ENCODE data around the gene ANO3. TPM values are rescaled to one million over a fixed set of nuclear protein-coding genes. Genes with fewer than 3 reads are reported as not detected.

The ANO3 gene
- total and polyA plus RNA-seq, 4 experiments from 2014 or later, result not detected

DNA sequence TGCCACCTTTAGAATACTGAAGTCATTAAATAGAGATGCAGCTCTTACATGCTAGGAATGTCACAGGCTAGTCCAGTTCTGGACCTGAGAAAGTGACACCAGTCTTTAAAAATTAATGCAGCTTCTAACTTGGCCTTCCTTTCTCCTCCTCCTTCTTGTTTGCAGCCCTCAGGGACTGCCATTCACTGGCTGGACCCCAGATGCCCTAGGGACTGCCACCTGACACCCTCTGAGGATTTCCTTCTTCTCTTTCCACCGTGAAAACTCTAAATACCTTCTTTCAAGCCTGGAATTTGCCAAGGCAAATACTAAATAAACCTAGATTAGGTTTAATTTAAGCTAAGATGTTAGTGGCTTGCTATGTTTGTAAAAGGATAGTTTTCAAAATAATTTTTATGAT, 161.7 kb downstream of the ANO3 start:
- no peaks in the 10 kb centered on the region for H3K9me3 ChIP-seq (ENCODE audit: control insufficient read depth in 1 of 2, low read length in 2 of 2)
- no peaks in the 10 kb centered on the region for H3K27me3 ChIP-seq (ENCODE audit: insufficient read depth, low read length)
- POLR2A ChIA-PET (ENCODE audit: partially characterized antibody), result no interaction called here
- Mint-ChIP-seq H3K4me3 (no peak overlapping the region), H3K27me3 (no peaks in the 10 kb centered on the region), H3K27ac (no peak overlapping the region), H3K36me3 (no peaks in the 10 kb centered on the region), H3K4me1 (no peaks in the 10 kb centered on the region), H3K9me3 (peaks cover 0 to 11% (median 6%) of the 10 kb centered on the region in 8 donors)
- no peak overlapping the region for H3K4me3 ChIP-seq (ENCODE audit: low read length in 2 of 2)
- H3K27ac ChIP-seq (ENCODE audit: low read depth, low read length), result no peak overlapping the region
- no peak for DNase-seq
- intact Hi-C loops (cut with micrococcal nuclease), result no loop called here
- H3K36me3 ChIP-seq (ENCODE audit: insufficient read depth, low read length), result no peaks in the 10 kb centered on the region
- CTCF ChIA-PET (ENCODE audit: partially characterized antibody), result no interaction called here
- H3K4me1 ChIP-seq (ENCODE audit: insufficient read depth, low read length), result no peaks in the 10 kb centered on the region

DNA sequence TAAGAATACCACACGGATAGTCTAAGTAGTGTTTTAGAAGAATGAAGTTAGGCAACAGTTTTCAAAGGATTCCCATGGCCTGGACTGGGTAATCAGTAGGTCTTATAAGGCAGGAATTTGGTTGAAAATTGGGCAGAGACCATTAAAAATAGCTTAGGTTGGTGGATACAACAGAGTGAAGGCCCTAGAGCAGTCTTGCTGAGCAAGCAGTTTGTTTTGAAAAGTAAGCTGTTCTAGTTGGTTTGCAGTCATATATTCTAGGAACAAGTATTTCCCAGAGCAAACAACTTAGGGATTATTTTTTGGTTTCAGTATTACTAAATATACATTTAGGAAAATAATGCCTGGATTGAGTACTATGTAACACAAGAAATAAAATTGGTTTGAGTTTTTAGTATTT, 175.3 kb downstream of the ANO3 start:
- H3K36me3 ChIP-seq (ENCODE audit: insufficient read depth, low read length), result no peaks in the 10 kb centered on the region
- Mint-ChIP-seq H3K36me3 (no peaks in the 10 kb centered on the region), H3K4me1 (no peaks in the 10 kb centered on the region), H3K9me3 (peaks cover 3 to 19% (median 8%) of the 10 kb centered on the region in 8 donors), H3K27me3 (no peaks in the 10 kb centered on the region), H3K4me3 (no peak overlapping the region), H3K27ac (no peak overlapping the region)
- H3K9me3 ChIP-seq (ENCODE audit: control insufficient read depth in 1 of 2, low read length in 2 of 2), result no peaks in the 10 kb centered on the region
- no peak for DNase-seq
- H3K4me3 ChIP-seq (ENCODE audit: low read length in 2 of 2), result no peak overlapping the region
- ChIA-PET CTCF (ENCODE audit: partially characterized antibody) (no interaction called here), POLR2A (ENCODE audit: partially characterized antibody) (no interaction called here)
- H3K4me1 ChIP-seq (ENCODE audit: insufficient read depth, low read length), result no peaks in the 10 kb centered on the region
- intact Hi-C loops (cut with micrococcal nuclease), result no loop called here
- H3K27ac ChIP-seq (ENCODE audit: low read depth, low read length), result no peak overlapping the region
- no peaks in the 10 kb centered on the region for H3K27me3 ChIP-seq (ENCODE audit: insufficient read depth, low read length)

DNA sequence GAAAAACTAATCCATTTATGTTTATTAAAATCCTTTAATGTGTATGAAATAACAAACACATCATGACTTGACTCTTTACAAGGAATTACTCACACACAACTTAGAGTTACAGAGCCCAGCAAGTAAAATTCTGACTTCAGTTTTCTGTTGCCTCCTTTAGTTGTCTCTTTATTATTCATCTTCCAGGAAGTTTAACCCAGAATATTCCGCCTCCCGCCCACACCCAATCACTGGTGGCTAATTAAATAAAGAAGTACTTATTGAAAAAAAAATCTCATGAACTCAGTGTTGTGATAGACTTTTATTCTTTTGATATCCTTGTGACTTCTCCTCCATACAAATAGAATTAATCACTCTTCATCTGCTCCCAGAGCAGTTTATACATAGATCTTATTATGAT, 178.2 kb downstream of the ANO3 start:
- no peak for DNase-seq
- Histone ChIP-seq H3K9me3 (ENCODE audit: control insufficient read depth in 1 of 2, low read length in 2 of 2) (no peaks in the 10 kb centered on the region), H3K27me3 (ENCODE audit: insufficient read depth, low read length) (no peaks in the 10 kb centered on the region), H3K27ac (ENCODE audit: low read depth, low read length) (no peak overlapping the region), H3K36me3 (ENCODE audit: insufficient read depth, low read length) (no peaks in the 10 kb centered on the region), H3K4me1 (ENCODE audit: insufficient read depth, low read length) (no peaks in the 10 kb centered on the region), H3K4me3 (ENCODE audit: low read length in 2 of 2) (no peak overlapping the region)
- no peaks in the 10 kb centered on the region for H3K4me1 Mint-ChIP-seq
- intact Hi-C loops (cut with micrococcal nuclease), result no loop called here
- no peak overlapping the region for H3K27ac Mint-ChIP-seq
- H3K36me3 Mint-ChIP-seq, result no peaks in the 10 kb centered on the region
- peaks cover 3 to 12% (median 8%) of the 10 kb centered on the region in 8 donors for H3K9me3 Mint-ChIP-seq
- no peaks in the 10 kb centered on the region for H3K27me3 Mint-ChIP-seq
- ChIA-PET POLR2A (ENCODE audit: partially characterized antibody) (no interaction called here), CTCF (ENCODE audit: partially characterized antibody) (no interaction called here)
- no peak overlapping the region for H3K4me3 Mint-ChIP-seq

DNA sequence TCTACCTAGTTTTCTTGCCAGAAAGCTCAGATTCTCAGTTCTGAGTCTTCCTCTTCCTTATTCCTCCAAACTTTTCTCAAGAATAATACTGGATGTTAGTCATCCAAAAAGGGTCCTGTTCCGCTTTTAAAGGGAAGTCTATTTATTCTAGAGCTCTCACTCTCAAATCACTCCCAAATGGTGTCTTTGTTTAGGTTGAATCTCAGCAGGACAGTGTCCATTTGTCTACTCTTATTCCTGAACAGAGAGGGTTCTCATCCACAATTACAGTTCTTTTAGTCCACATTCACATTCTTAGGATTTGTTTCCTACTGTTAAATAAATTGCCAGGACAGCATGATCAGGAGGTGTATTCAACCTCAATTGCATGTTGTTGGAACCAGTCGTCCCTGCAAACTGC, 178.8 kb downstream of the ANO3 start:
- Histone ChIP-seq H3K27me3 (ENCODE audit: insufficient read depth, low read length) (no peaks in the 10 kb centered on the region), H3K4me1 (ENCODE audit: insufficient read depth, low read length) (no peaks in the 10 kb centered on the region), H3K36me3 (ENCODE audit: insufficient read depth, low read length) (no peaks in the 10 kb centered on the region), H3K9me3 (ENCODE audit: control insufficient read depth in 1 of 2, low read length in 2 of 2) (no peaks in the 10 kb centered on the region), H3K27ac (ENCODE audit: low read depth, low read length) (no peak overlapping the region), H3K4me3 (ENCODE audit: low read length in 2 of 2) (no peak overlapping the region)
- Mint-ChIP-seq H3K36me3 (no peaks in the 10 kb centered on the region), H3K27me3 (no peaks in the 10 kb centered on the region), H3K9me3 (peaks cover 3 to 9% (median 7%) of the 10 kb centered on the region in 8 donors), H3K4me1 (no peaks in the 10 kb centered on the region), H3K4me3 (no peak overlapping the region), H3K27ac (no peak overlapping the region)
- DNase-seq, result no peak
- intact Hi-C loops (cut with micrococcal nuclease), result no loop called here
- ChIA-PET CTCF (ENCODE audit: partially characterized antibody) (no interaction called here), POLR2A (ENCODE audit: partially characterized antibody) (no interaction called here)

DNA sequence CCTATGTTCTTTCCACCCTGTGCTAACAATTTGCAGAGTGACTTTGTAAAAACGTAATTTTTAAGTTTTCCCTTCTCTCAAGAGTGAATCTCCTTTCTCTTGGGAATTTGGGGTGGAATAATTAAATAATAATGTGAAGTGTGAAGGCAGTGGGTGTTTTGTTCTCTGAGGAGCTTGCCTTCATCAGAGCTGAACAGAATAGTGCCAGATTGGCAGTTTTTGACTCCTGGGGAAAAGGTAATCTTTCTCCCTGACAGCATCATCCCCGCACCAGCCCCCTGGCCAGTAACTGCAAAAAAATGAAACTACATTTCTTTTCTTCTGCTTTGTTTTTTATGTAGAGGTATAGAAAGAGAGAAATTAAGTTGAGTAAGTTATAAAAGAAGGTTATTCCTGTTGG, 180.3 kb downstream of the ANO3 start:
- no peak for DNase-seq
- Histone ChIP-seq H3K4me3 (ENCODE audit: low read length in 2 of 2) (no peak overlapping the region), H3K9me3 (ENCODE audit: control insufficient read depth in 1 of 2, low read length in 2 of 2) (no peaks in the 10 kb centered on the region), H3K27ac (ENCODE audit: low read depth, low read length) (no peak overlapping the region), H3K4me1 (ENCODE audit: insufficient read depth, low read length) (no peaks in the 10 kb centered on the region), H3K27me3 (ENCODE audit: insufficient read depth, low read length) (no peaks in the 10 kb centered on the region), H3K36me3 (ENCODE audit: insufficient read depth, low read length) (no peaks in the 10 kb centered on the region)
- Mint-ChIP-seq H3K36me3 (no peaks in the 10 kb centered on the region), H3K27me3 (no peaks in the 10 kb centered on the region), H3K27ac (no peak overlapping the region), H3K9me3 (peaks cover 3 to 10% (median 6%) of the 10 kb centered on the region in 8 donors), H3K4me3 (no peak overlapping the region), H3K4me1 (no peaks in the 10 kb centered on the region)
- POLR2A ChIA-PET (ENCODE audit: partially characterized antibody), result no interaction called here
- intact Hi-C loops (cut with micrococcal nuclease), result no loop called here
- CTCF ChIA-PET (ENCODE audit: partially characterized antibody), result no interaction called here

DNA sequence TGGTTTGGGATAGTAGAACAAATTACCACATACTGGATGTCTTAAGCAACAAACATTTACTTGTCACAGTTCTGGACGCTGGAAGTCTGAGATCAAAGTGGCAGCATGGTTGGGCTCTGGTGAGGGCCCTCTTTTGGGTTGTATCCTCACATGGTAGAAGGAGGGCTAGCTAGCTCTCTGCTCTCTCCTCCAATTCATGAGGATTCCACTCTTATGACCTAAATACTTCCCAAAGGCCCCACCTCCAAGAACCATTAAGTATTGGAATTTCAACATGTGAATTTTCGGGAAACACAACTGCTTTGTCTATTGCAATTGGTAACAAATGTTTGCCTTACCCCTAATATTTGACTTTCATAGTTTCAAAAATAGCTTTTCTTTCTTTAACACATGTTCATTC, 187.5 kb downstream of the ANO3 start:
- Histone ChIP-seq H3K27me3 (ENCODE audit: insufficient read depth, low read length) (no peaks in the 10 kb centered on the region), H3K27ac (ENCODE audit: low read depth, low read length) (no peak overlapping the region), H3K4me1 (ENCODE audit: insufficient read depth, low read length) (no peaks in the 10 kb centered on the region), H3K9me3 (ENCODE audit: control insufficient read depth in 1 of 2, low read length in 2 of 2) (no peaks in the 10 kb centered on the region), H3K4me3 (ENCODE audit: low read length in 2 of 2) (no peak overlapping the region), H3K36me3 (ENCODE audit: insufficient read depth, low read length) (no peaks in the 10 kb centered on the region)
- H3K36me3 Mint-ChIP-seq, result no peaks in the 10 kb centered on the region
- no peak overlapping the region for H3K4me3 Mint-ChIP-seq
- CTCF ChIA-PET (ENCODE audit: partially characterized antibody), result no interaction called here
- no peaks in the 10 kb centered on the region for H3K27me3 Mint-ChIP-seq
- H3K4me1 Mint-ChIP-seq, result no peaks in the 10 kb centered on the region
- peaks cover 0 to 9% (median 4%) of the 10 kb centered on the region in 8 donors for H3K9me3 Mint-ChIP-seq
- intact Hi-C loops (cut with micrococcal nuclease), result no loop called here
- POLR2A ChIA-PET (ENCODE audit: partially characterized antibody), result no interaction called here
- H3K27ac Mint-ChIP-seq, result no peak overlapping the region
- no peak for DNase-seq

DNA sequence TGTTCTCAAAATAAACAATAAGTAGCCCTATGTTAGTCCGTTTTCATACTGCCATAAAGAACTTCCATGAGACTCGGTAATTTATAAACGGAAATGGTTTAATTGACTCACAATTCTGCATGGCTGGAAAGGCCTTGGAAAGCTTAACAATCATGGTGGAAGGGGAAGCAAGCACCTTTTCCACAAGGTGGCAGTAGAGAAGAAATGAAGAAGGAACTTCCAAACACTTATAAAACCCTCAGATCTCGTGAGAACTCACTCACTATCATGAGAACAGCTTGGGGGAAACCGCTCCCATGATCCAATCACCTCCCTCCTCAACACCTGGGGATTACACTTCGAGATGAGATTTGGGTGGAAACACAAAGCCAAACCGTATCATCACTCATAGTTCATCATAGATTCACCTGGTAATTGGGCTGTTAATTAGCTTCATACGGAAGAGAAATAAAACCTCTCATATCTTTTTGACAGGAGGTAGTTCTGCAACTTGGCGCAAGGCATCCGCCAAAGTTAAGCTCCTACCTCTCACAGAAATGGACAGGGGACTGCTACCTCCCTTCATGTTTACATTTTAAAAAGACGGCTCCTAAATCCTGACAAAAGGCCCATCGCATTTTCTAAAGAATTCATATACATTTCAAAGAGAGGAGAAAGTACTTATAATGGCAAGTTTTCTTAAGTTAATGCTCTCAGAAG, 191.1 kb downstream of the ANO3 start:
- intact Hi-C loops (cut with micrococcal nuclease), result no loop called here
- no peaks in the 10 kb centered on the region for H3K9me3 ChIP-seq (ENCODE audit: control insufficient read depth in 1 of 2, low read length in 2 of 2)
- CTCF ChIA-PET (ENCODE audit: partially characterized antibody), result no interaction called here
- no peak overlapping the region for H3K4me3 ChIP-seq (ENCODE audit: low read length in 2 of 2)
- H3K27ac Mint-ChIP-seq, result no peak overlapping the region
- no peak overlapping the region for H3K27ac ChIP-seq (ENCODE audit: low read depth, low read length)
- peaks cover 0 to 11% (median 5%) of the 10 kb centered on the region in 8 donors for H3K9me3 Mint-ChIP-seq
- no peaks in the 10 kb centered on the region for H3K4me1 ChIP-seq (ENCODE audit: insufficient read depth, low read length)
- no peaks in the 10 kb centered on the region for H3K27me3 Mint-ChIP-seq
- no peaks in the 10 kb centered on the region for H3K36me3 Mint-ChIP-seq
- no peaks in the 10 kb centered on the region for H3K4me1 Mint-ChIP-seq
- H3K36me3 ChIP-seq (ENCODE audit: insufficient read depth, low read length), result no peaks in the 10 kb centered on the region
- H3K4me3 Mint-ChIP-seq, result no peak overlapping the region
- POLR2A ChIA-PET (ENCODE audit: partially characterized antibody), result no interaction called here
- no peaks in the 10 kb centered on the region for H3K27me3 ChIP-seq (ENCODE audit: insufficient read depth, low read length)
- DNase-seq, result no peak

DNA sequence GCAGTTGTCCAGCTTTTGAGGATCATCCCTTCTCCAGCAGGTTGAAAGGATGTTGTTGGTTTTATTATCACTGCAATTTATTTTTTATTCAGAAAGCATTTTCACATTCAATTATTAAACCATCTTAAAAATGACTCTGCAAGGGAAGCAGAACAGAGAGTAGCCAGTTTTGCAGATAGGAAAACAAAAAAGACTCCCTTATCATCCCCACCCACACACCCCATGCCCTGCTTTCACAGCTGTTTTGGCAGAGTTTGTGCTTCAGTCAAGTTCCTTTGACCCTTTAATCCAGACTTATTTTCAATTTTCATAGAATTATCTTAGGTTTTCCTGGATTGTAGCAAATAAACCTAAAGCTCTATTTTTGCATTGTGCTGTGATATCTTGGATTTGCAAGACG, 195.8 kb downstream of the ANO3 start:
- Mint-ChIP-seq H3K36me3 (no peaks in the 10 kb centered on the region), H3K9me3 (peaks cover 0 to 8% (median 4%) of the 10 kb centered on the region in 8 donors), H3K4me3 (no peak overlapping the region), H3K4me1 (no peaks in the 10 kb centered on the region), H3K27me3 (no peaks in the 10 kb centered on the region), H3K27ac (no peak overlapping the region)
- H3K36me3 ChIP-seq (ENCODE audit: insufficient read depth, low read length), result no peaks in the 10 kb centered on the region
- H3K9me3 ChIP-seq (ENCODE audit: control insufficient read depth in 1 of 2, low read length in 2 of 2), result no peaks in the 10 kb centered on the region
- intact Hi-C loops (cut with micrococcal nuclease), result no loop called here
- no peaks in the 10 kb centered on the region for H3K27me3 ChIP-seq (ENCODE audit: insufficient read depth, low read length)
- POLR2A ChIA-PET (ENCODE audit: partially characterized antibody), result no interaction called here
- CTCF ChIA-PET (ENCODE audit: partially characterized antibody), result no interaction called here
- H3K4me1 ChIP-seq (ENCODE audit: insufficient read depth, low read length), result no peaks in the 10 kb centered on the region
- DNase-seq, result no peak
- no peak overlapping the region for H3K27ac ChIP-seq (ENCODE audit: low read depth, low read length)
- H3K4me3 ChIP-seq (ENCODE audit: low read length in 2 of 2), result no peak overlapping the region

All from CD4-positive, alpha-beta memory T cell (primary cell).